H9 (cell line): ENCODE data around the gene CTAGE8. TPM values are rescaled to one million over a fixed set of nuclear protein-coding genes. Genes with fewer than 3 reads are reported as not detected.
"Not testable (repeated sequence)": the region's sequence is repeated elsewhere in the genome, so short reads cannot be mapped to it uniquely, and the experiment has no call there.

Experiments
- DNase-seq: peaks from one replicate; pipeline ENCODE4 v3.0.0-alpha.2; 2017
- H2AFZ ChIP-seq: one replicate; pipeline ENCODE4 v1.6.1; 2013; ENCODE audit warnings: mild to moderate bottlenecking, low read length, control low read depth, moderate library complexity
- H2AK5ac ChIP-seq: 2 replicates; pipeline ENCODE4 v1.6.1; 2013; ENCODE audit warnings: low read length, control low read depth, mixed read lengths; ENCODE audit not compliant: insufficient read length
- H2BK120ac ChIP-seq: one replicate; pipeline ENCODE4 v1.6.1; 2013; ENCODE audit warnings: low read depth, mild to moderate bottlenecking, low read length, control low read depth, inconsistent platforms; ENCODE audit not compliant: poor library complexity, severe bottlenecking
- H2BK12ac ChIP-seq: 2 replicates; pipeline ENCODE4 v1.6.1; 2013; ENCODE audit warnings: low read length, control low read depth, mixed read lengths, low read depth; ENCODE audit not compliant: insufficient read length
- H2BK15ac ChIP-seq: 2 replicates; pipeline ENCODE4 v1.6.1; 2013; ENCODE audit warnings: low read depth, low read length, control low read depth
- H2BK20ac ChIP-seq: one replicate; pipeline ENCODE4 v1.6.1; 2013; ENCODE audit warnings: low read depth, mild to moderate bottlenecking, low read length, control low read depth, inconsistent platforms; ENCODE audit not compliant: poor library complexity, severe bottlenecking
- H2BK5ac ChIP-seq: 2 replicates; pipeline ENCODE4 v1.6.1; 2013; ENCODE audit warnings: low read length, control low read depth, mixed read lengths; ENCODE audit not compliant: insufficient read length
- H3K14ac ChIP-seq: 2 replicates; pipeline ENCODE4 v1.6.1; 2013; ENCODE audit warnings: low read length, control low read depth; ENCODE audit not compliant: insufficient read depth
- H3K18ac ChIP-seq: 2 replicates; pipeline ENCODE4 v1.6.1; 2013; ENCODE audit warnings: low read depth, mild to moderate bottlenecking, mixed read lengths, low read length, control low read depth; ENCODE audit not compliant: insufficient read length
- H3K23ac ChIP-seq: 2 replicates; pipeline ENCODE4 v1.6.1; 2013; ENCODE audit warnings: low read length, control low read depth, mixed read lengths, low read depth; ENCODE audit not compliant: insufficient read length
- H3K23me2 ChIP-seq: 2 replicates; pipeline ENCODE4 v1.6.1; 2013; ENCODE audit warnings: low read depth, mild to moderate bottlenecking, mixed read lengths, low read length, control low read depth; ENCODE audit not compliant: insufficient read length, poor library complexity, severe bottlenecking
- H3K27ac ChIP-seq: 2 replicates; pipeline ENCODE4 v1.5.1; 2013; ENCODE audit warnings: low read length, control low read depth, mixed read lengths, low read depth; ENCODE audit not compliant: insufficient read length
- H3K27me3 ChIP-seq: 2 replicates; pipeline ENCODE4 v1.6.1; 2013; ENCODE audit warnings: low read length, control low read depth, inconsistent platforms; ENCODE audit not compliant: insufficient read depth
- H3K4ac ChIP-seq: 2 replicates; pipeline ENCODE4 v1.6.1; 2013; ENCODE audit warnings: low read depth, mild to moderate bottlenecking, control low read depth, inconsistent platforms, low read length, moderate library complexity
- H3K4me1 ChIP-seq: 2 replicates; pipeline ENCODE4 v1.6.1; 2013; ENCODE audit warnings: low read length, control low read depth, inconsistent platforms; ENCODE audit not compliant: insufficient read depth
- H3K4me2 ChIP-seq: 2 replicates; pipeline ENCODE4 v1.6.1; 2013; ENCODE audit warnings: low read length, control low read depth, mixed read lengths; ENCODE audit not compliant: insufficient read length, insufficient read depth
- H3K56ac ChIP-seq: 2 replicates; pipeline ENCODE4 v1.6.1; 2013; ENCODE audit warnings: low read depth, mild to moderate bottlenecking, mixed read lengths, low read length, control low read depth; ENCODE audit not compliant: insufficient read length
- H3K79me1 ChIP-seq: 2 replicates; pipeline ENCODE4 v1.6.1; 2013; ENCODE audit warnings: low read depth, mild to moderate bottlenecking, moderate library complexity, low read length, control low read depth, inconsistent platforms; ENCODE audit not compliant: insufficient read depth, poor library complexity, severe bottlenecking
- H3K79me2 ChIP-seq: 2 replicates; pipeline ENCODE4 v1.6.1; 2013; ENCODE audit warnings: low read length, control low read depth, inconsistent platforms; ENCODE audit not compliant: insufficient read depth
- H3K9ac ChIP-seq: 2 replicates; pipeline ENCODE4 v1.6.1; 2013; ENCODE audit warnings: low read length, control low read depth, mixed read lengths; ENCODE audit not compliant: insufficient read length; ENCODE audit errors: extremely low read depth
- H3K9me3 ChIP-seq: one replicate; pipeline ENCODE4 v1.6.1; 2013; ENCODE audit warnings: low read depth, low read length, inconsistent platforms; ENCODE audit not compliant: control insufficient read depth
- H3T11ph ChIP-seq: one replicate; pipeline ENCODE4 v1.6.1; 2013; ENCODE audit warnings: mild to moderate bottlenecking, low read length, control low read depth, inconsistent platforms
- H4K20me1 ChIP-seq: one replicate; pipeline ENCODE4 v1.6.1; 2013; ENCODE audit not compliant: control insufficient read depth, insufficient read length, insufficient read depth
- H4K5ac ChIP-seq: 2 replicates; pipeline ENCODE4 v1.6.1; 2013; ENCODE audit warnings: low read depth, mild to moderate bottlenecking, mixed read lengths, low read length, control low read depth; ENCODE audit not compliant: insufficient read length
- H4K8ac ChIP-seq: replicated peaks from 2 replicates; pipeline ENCODE4 v1.6.1; 2013; ENCODE audit warnings: low read length, control low read depth, mixed read lengths, low read depth; ENCODE audit not compliant: insufficient read length
- H4K91ac ChIP-seq: 2 replicates; pipeline ENCODE4 v1.6.1; 2013; ENCODE audit warnings: low read depth, mild to moderate bottlenecking, moderate library complexity, mixed read lengths, low read length, control low read depth; ENCODE audit not compliant: insufficient read length
- H3K27ac Mint-ChIP-seq, 3 experiments: 2 replicates in 2 of 3; 3 replicates in 1 of 3; pipeline ENCODE4 v1.8.0; 2020 to 2021; ENCODE audit warnings: mixed read lengths in 3 of 3, mild to moderate bottlenecking in 1 of 3, moderate library complexity in 1 of 3
- H3K27me3 Mint-ChIP-seq: 2 replicates; pipeline ENCODE4 v1.8.0; 2021; ENCODE audit warnings: low read depth, mild to moderate bottlenecking, moderate library complexity, mixed read lengths
- H3K36me3 Mint-ChIP-seq, 3 experiments: 2 replicates in 2 of 3; 3 replicates in 1 of 3; pipeline ENCODE4 v1.8.0; 2020 to 2021; ENCODE audit warnings: low read depth in 3 of 3, mixed read lengths in 3 of 3; ENCODE audit not compliant: insufficient read depth in 1 of 3
- H3K4me1 Mint-ChIP-seq, 2 experiments: 2 replicates each; pipeline ENCODE4 v1.8.0; 2020; ENCODE audit warnings: mixed read lengths in 2 of 2
- H3K4me3 Mint-ChIP-seq, 2 experiments: 2 replicates in 1 of 2; 3 replicates in 1 of 2; pipeline ENCODE4 v1.8.0; 2020 to 2021; ENCODE audit warnings: mild to moderate bottlenecking in 2 of 2, mixed read lengths in 2 of 2, moderate library complexity in 1 of 2
- H3K9me3 Mint-ChIP-seq, 2 experiments: 2 replicates in 1 of 2; 3 replicates in 1 of 2; pipeline ENCODE4 v1.8.0; 2020; ENCODE audit warnings: mild to moderate bottlenecking in 2 of 2, mixed read lengths in 2 of 2, moderate library complexity in 1 of 2
- WGBS: extraction: QIAGEN DNeasy Blood & Tissue Kit; methylation state at CpG from one replicate; pipeline ENCODE4 v1.1.7; 2013; ENCODE audit warnings: missing lambda C conversion rate, low lambda C conversion rate, mixed read lengths; ENCODE audit not compliant: insufficient read length; ENCODE audit errors: extremely low coverage; 5-methylcytosine and 5-hydroxymethylcytosine counted together
- total RNA-seq: library from RNA; stranded (reverse); gene quantifications from 2 replicates; pipeline ENCODE4 v1.2.1, GENCODE V29; 2021

Gene CTAGE8
- total RNA-seq, 1 experiment from 2014 or later = 4.9 TPM

GRCh38 chr7:144283716-144284115 is 14.6 kb upstream of the CTAGE8 start:
- not testable (repeated sequence) for H4K5ac ChIP-seq, H3K56ac ChIP-seq, H3K4me1 ChIP-seq, H3K9me3 ChIP-seq, H4K8ac ChIP-seq, H2BK15ac ChIP-seq, H3K79me1 ChIP-seq, H2BK20ac ChIP-seq, H3K9ac ChIP-seq, DNase-seq, H3K27me3 ChIP-seq, H2AFZ ChIP-seq, H2AK5ac ChIP-seq, H2BK12ac ChIP-seq, H3K9me3 Mint-ChIP-seq, H3K27ac ChIP-seq, H2BK5ac ChIP-seq, H3K36me3 Mint-ChIP-seq, H3K23ac ChIP-seq, H4K91ac ChIP-seq, H3K18ac ChIP-seq, H3K27ac Mint-ChIP-seq, H3T11ph ChIP-seq, H3K27me3 Mint-ChIP-seq, H3K4me3 Mint-ChIP-seq, H3K4me1 Mint-ChIP-seq, H3K14ac ChIP-seq, H3K4me2 ChIP-seq, H3K4ac ChIP-seq, H4K20me1 ChIP-seq, H3K79me2 ChIP-seq, H3K23me2 ChIP-seq, H2BK120ac ChIP-seq
- no CpG with 5 or more reads among the region's 6 CpGs for WGBS

GRCh38 chr7:144282490-144282889 is 13.4 kb upstream of the CTAGE8 start:
- not testable (repeated sequence) for H3K27me3 Mint-ChIP-seq, H3K23me2 ChIP-seq

More at GRCh38 chr7:144282490-144282889, 13.4 kb upstream of the CTAGE8 start:
- not testable (repeated sequence) for H2BK120ac ChIP-seq, H3K27ac Mint-ChIP-seq, H3K14ac ChIP-seq, H2AK5ac ChIP-seq, H3K4ac ChIP-seq, H4K8ac ChIP-seq, H3K4me3 Mint-ChIP-seq, H3K79me2 ChIP-seq, H3T11ph ChIP-seq, H4K5ac ChIP-seq, H2BK20ac ChIP-seq, H3K4me2 ChIP-seq, H3K56ac ChIP-seq, H2BK5ac ChIP-seq, H3K4me1 Mint-ChIP-seq, H4K91ac ChIP-seq, H2BK12ac ChIP-seq, H3K18ac ChIP-seq, H3K4me1 ChIP-seq, H2AFZ ChIP-seq, H3K23ac ChIP-seq, H3K27me3 ChIP-seq, H2BK15ac ChIP-seq, H3K9me3 ChIP-seq, H3K79me1 ChIP-seq, H4K20me1 ChIP-seq, DNase-seq, H3K9me3 Mint-ChIP-seq, H3K9ac ChIP-seq, H3K27ac ChIP-seq, H3K36me3 Mint-ChIP-seq
- WGBS = no CpG with 5 or more reads among the region's 4 CpGs
